PC-9 (cell line): ENCODE results near the gene VAC14. TPM values are rescaled to one million over a fixed set of nuclear protein-coding genes. Genes with fewer than 3 reads are reported as not detected.
"Not testable (repeated sequence)": the region's sequence is repeated elsewhere in the genome, so short reads cannot be mapped to it uniquely, and the experiment has no call there.

Experiments used
- BruUV-seq: library from RNA; stranded (reverse); fragments of 400-500 nt; replicated peaks from 2 replicates; lab custom pipeline; 2021; lab: Mats Ljungman, UMichigan
- CTCF ChIA-PET: fragments of 300-600 bp; sonication (Branson Sonifier 250); formaldehyde crosslinking; loops from one replicate; lab custom pipeline; 2022; ENCODE audit warnings: antibody characterized with exemption; lab: Charles Lee
- POLR2A ChIA-PET: fragments of 300-600 bp; sonication (Branson Sonifier 250); formaldehyde crosslinking; loops from one replicate; lab custom pipeline; 2022; ENCODE audit warnings: antibody characterized with exemption; ENCODE audit not compliant: unreplicated experiment; lab: Charles Lee
- DNase-seq, 2 experiments: peaks; one replicate each; pipeline versions ENCODE4 v3.0.0 to v3.0.0-alpha.2; 2015 to 2022; ENCODE audit warnings: mixed read lengths in 1 of 2
- H2AFZ ChIP-seq: fragments of 200-600 bp; sonication (generic); 2 replicates; pipeline ENCODE4 v1.8.1; 2017; ENCODE audit warnings: antibody characterized with exemption
- H3F3A ChIP-seq: fragments of 200-600 bp; sonication (generic); 2 replicates; pipeline ENCODE4 v1.8.1; 2017; ENCODE audit warnings: antibody characterized with exemption, mild to moderate bottlenecking, low read depth; ENCODE audit not compliant: insufficient read depth
- H3K27ac ChIP-seq: fragments of 200-600 bp; sonication (generic); 2 replicates; pipeline ENCODE4 v1.6.1; 2016; ENCODE audit warnings: mixed run types
- H3K27me3 ChIP-seq: fragments of 200-600 bp; sonication (generic); 2 replicates; pipeline ENCODE4 v1.6.1; 2016; ENCODE audit warnings: low read depth, mixed run types; ENCODE audit not compliant: insufficient read depth
- H3K36me3 ChIP-seq: fragments of 200-600 bp; sonication (generic); 2 replicates; pipeline ENCODE4 v1.6.1; 2016; ENCODE audit warnings: low read depth, mixed run types
- H3K4me1 ChIP-seq: fragments of 200-600 bp; sonication (generic); replicated peaks from 2 replicates; pipeline ENCODE4 v1.6.1; 2016; ENCODE audit warnings: mixed run types; ENCODE audit not compliant: insufficient read depth
- H3K4me2 ChIP-seq: fragments of 200-600 bp; sonication (generic); 2 replicates; pipeline ENCODE4 v1.6.1; 2017; ENCODE audit warnings: mixed run types
- H3K4me3 ChIP-seq: fragments of 200-600 bp; sonication (generic); 2 replicates; pipeline ENCODE4 v1.6.1; 2016; ENCODE audit warnings: mixed run types
- H3K79me2 ChIP-seq: fragments of 200-600 bp; sonication (generic); 2 replicates; pipeline ENCODE4 v1.6.1; 2017; ENCODE audit warnings: low read depth, mixed run types
- H3K9me2 ChIP-seq: fragments of 200-600 bp; sonication (generic); 2 replicates; pipeline ENCODE4 v1.8.1; 2017; ENCODE audit warnings: mild to moderate bottlenecking; ENCODE audit not compliant: insufficient read depth
- H3K9me3 ChIP-seq: fragments of 200-600 bp; sonication (generic); 2 replicates; pipeline ENCODE4 v1.8.1; 2016; ENCODE audit warnings: low read depth; ENCODE audit not compliant: insufficient read depth
- H4K20me1 ChIP-seq: fragments of 200-600 bp; sonication (generic); 2 replicates; pipeline ENCODE4 v1.8.1; 2017; ENCODE audit not compliant: insufficient read depth
- EZH2 ChIP-seq: fragments of 200-600 bp; sonication (generic); IDR thresholded peaks from 2 replicates; pipeline ENCODE4 v1.8.0; 2017; ENCODE audit warnings: antibody characterized with exemption, low read depth
- intact Hi-C: fragments of 100-400 bp; cut with micrococcal nuclease; formaldehyde crosslinking; loops from one replicate; pipeline ENCODE4 v1.10.0; 2022; ENCODE audit not compliant: unreplicated experiment
- total RNA-seq: library from RNA; stranded (reverse); gene quantifications from 2 replicates; pipeline ENCODE4 v1.2.3, GENCODE V29; 2021
- TF ChIP-seq, protein P1 (sequence below): fragments of 200-600 bp; sonication (generic); conservative IDR thresholded peaks from 2 replicates; pipeline ENCODE4 v1.6.1; 2017; ENCODE audit warnings: mixed run types, antibody characterized with exemption, mild to moderate bottlenecking, moderate library complexity

The VAC14 gene
- total RNA-seq, 1 experiment from 2014 or later: 46.8 TPM

DNA sequence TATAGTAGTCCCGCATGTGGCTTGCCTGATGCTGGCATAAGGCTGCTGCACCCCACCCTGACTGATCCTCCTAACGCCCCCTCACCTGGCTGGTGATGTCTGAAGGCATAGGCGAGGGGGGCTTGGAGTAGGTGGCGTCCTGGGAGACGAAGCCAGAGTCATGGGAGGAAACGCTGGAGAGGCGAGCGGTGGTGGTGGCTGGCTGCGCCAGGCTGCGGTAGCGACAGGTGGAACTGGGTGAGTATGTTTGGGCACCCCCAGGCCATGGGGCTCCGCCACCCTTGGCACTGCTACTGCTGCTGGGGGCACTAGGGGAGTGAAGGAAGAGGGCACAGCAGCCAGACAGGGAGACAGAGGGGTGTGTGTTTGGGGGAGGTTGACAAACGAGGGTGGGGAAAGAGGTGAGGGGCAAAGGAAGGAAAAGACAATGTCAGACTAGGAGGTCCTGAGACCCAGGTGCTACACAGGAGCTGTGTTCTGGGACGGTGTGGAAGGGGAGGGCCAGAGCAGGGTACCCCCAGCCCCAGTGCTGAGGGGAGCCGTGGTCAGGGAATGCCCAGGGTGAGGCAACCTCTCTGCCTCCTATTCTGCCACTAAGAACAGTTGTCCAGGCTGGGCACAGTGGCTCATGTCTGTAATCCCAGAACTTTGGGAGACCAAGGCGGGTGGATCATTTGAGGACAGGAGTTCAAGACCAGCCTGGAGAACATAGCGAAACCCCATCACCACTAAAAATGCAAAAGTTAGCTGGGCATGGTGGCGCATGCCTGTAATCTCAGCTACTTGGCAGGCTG lies 126.5 kb downstream of the VAC14 start:
- TF ChIP-seq, protein P1, sequence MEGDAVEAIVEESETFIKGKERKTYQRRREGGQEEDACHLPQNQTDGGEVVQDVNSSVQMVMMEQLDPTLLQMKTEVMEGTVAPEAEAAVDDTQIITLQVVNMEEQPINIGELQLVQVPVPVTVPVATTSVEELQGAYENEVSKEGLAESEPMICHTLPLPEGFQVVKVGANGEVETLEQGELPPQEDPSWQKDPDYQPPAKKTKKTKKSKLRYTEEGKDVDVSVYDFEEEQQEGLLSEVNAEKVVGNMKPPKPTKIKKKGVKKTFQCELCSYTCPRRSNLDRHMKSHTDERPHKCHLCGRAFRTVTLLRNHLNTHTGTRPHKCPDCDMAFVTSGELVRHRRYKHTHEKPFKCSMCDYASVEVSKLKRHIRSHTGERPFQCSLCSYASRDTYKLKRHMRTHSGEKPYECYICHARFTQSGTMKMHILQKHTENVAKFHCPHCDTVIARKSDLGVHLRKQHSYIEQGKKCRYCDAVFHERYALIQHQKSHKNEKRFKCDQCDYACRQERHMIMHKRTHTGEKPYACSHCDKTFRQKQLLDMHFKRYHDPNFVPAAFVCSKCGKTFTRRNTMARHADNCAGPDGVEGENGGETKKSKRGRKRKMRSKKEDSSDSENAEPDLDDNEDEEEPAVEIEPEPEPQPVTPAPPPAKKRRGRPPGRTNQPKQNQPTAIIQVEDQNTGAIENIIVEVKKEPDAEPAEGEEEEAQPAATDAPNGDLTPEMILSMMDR: no peak
- no peak for TF ChIP-seq EZH2
- intact Hi-C loops: no loop called here
- H3K9me2 ChIP-seq: no peaks in the 10 kb centered on the region
- BruUV-seq: no TSS peak
- no peaks in the 10 kb centered on the region for H3K4me1 ChIP-seq
- no peak overlapping the region for H3K4me3 ChIP-seq
- H3F3A ChIP-seq: 0 out of 2 replicates have a peak, but pooled peaks cover 9% of the 10 kb centered on the region
- no peaks in the 10 kb centered on the region for H3K79me2 ChIP-seq
- no peaks in the 10 kb centered on the region for H3K27me3 ChIP-seq
- CTCF ChIA-PET: no interaction called here
- no peak overlapping the region for H2AFZ ChIP-seq
- no peak overlapping the region for H3K27ac ChIP-seq
- H3K9me3 ChIP-seq: no peaks in the 10 kb centered on the region
- no peaks in the 10 kb centered on the region for H4K20me1 ChIP-seq
- no peak for DNase-seq
- POLR2A ChIA-PET: no interaction called here
- H3K4me2 ChIP-seq: no peak overlapping the region
- peaks cover 13% of the 10 kb centered on the region for H3K36me3 ChIP-seq

DNA sequence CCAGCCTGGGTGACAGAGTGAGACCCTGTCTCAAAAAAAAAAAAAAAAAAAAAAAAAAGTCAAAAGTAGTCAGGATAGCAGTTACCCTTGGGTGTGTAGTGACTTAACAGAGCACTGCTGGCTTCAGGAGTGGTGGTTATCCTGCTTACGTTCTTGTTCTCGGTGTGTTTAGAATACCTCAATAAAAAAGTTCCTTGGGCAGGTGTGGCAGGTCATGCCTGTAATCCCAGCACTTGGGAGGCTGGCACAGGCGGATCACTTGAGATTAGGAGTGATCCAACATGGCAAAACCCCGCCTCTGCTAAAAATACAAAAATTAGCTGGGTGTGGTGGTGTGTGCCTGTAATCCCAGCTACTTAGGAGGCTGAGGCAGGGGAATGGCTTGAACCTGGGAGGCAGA lies 130.0 kb downstream of the VAC14 start:
- H4K20me1 ChIP-seq, H3K9me3 ChIP-seq, BruUV-seq, H3K4me2 ChIP-seq, H3K27ac ChIP-seq, DNase-seq, H3K27me3 ChIP-seq, H3K4me3 ChIP-seq, H3K4me1 ChIP-seq, intact Hi-C loops, H2AFZ ChIP-seq, H3K79me2 ChIP-seq, POLR2A ChIA-PET, CTCF ChIA-PET, H3K9me2 ChIP-seq: not testable (repeated sequence)
- H3F3A ChIP-seq: peaks cover 19% of the 10 kb centered on the region
- peaks cover 13% of the 10 kb centered on the region for H3K36me3 ChIP-seq

DNA sequence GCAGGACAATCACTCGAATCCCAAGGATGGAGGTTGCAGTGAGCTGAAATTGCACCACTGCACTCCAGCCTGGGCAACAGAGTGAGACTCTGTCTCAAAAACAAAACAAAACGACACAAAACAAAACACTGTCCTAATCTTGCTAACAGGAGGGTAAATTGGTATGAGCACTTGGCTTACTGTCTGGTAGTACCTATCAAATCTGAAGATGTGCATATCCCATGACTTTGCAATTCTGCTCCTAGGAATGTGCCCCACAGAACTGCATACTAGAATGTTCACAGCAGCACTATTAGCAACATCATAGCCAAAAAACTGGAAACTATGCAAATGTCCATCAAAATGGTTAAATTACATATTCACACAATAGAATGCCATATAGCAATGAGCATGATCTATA lies 130.8 kb downstream of the VAC14 start:
- DNase-seq: no peak
- CTCF ChIA-PET: no interaction called here
- no peaks in the 10 kb centered on the region for H3K9me2 ChIP-seq
- no peak overlapping the region for H3K27ac ChIP-seq
- H3K27me3 ChIP-seq: no peaks in the 10 kb centered on the region
- no peak overlapping the region for H3K4me3 ChIP-seq
- H3K4me2 ChIP-seq: no peak overlapping the region
- BruUV-seq: no TSS peak
- peaks cover 13% of the 10 kb centered on the region for H3K36me3 ChIP-seq
- no peaks in the 10 kb centered on the region for H3K9me3 ChIP-seq
- H3F3A ChIP-seq: peaks cover 19% of the 10 kb centered on the region
- no peaks in the 10 kb centered on the region for H4K20me1 ChIP-seq
- POLR2A ChIA-PET: no interaction called here
- intact Hi-C loops: no loop called here
- no peak overlapping the region for H2AFZ ChIP-seq
- H3K4me1 ChIP-seq: no peaks in the 10 kb centered on the region
- TF ChIP-seq, protein P1: no peak
- TF ChIP-seq EZH2: no peak
- H3K79me2 ChIP-seq: no peaks in the 10 kb centered on the region
